Thoracic aorta (tissue), 2 donors: ENCODE results near the gene JAK3. TPM values are rescaled to one million over a fixed set of nuclear protein-coding genes. Genes with fewer than 3 reads are reported as not detected.

Experiments
- ATAC-seq: fragments of 150-250 bp; one replicate; pipeline ENCODE4 v1.8.0; 2017; ENCODE audit warnings: low read depth; ENCODE audit not compliant: insufficient number of reproducible peaks, low FRiP score
- DNase-seq: peaks from one replicate; pipeline ENCODE4 v3.0.0-alpha.2; 2020; ENCODE audit warnings: low spot score
- H3K27ac ChIP-seq, 2 donors: fragments of 200-600 bp; sonication (generic); 1 replicate in 1 of 2; 2 replicates in 1 of 2; pipeline ENCODE4 v1.5.1; 2016; ENCODE audit warnings: mild to moderate bottlenecking in 2 of 2, moderate library complexity in 2 of 2
- H3K27me3 ChIP-seq: fragments of 200-600 bp; sonication (generic); replicated peaks from 2 replicates; pipeline ENCODE4 v1.6.0; 2016; ENCODE audit warnings: mild to moderate bottlenecking; ENCODE audit not compliant: insufficient read depth
- H3K36me3 ChIP-seq: fragments of 200-600 bp; sonication (generic); one replicate; pipeline ENCODE4 v1.5.1; 2016
- H3K4me1 ChIP-seq, 2 donors: fragments of 200-600 bp; sonication (generic); 1 replicate in 1 of 2; 2 replicates in 1 of 2; pipeline versions ENCODE4 v1.5.1 to v1.6.0; 2016; ENCODE audit warnings: low read depth in 2 of 2, mild to moderate bottlenecking in 1 of 2; ENCODE audit not compliant: control insufficient read depth in 1 of 2
- H3K4me3 ChIP-seq: fragments of 200-600 bp; sonication (generic); 2 replicates; pipeline ENCODE4 v1.5.1; 2016; ENCODE audit warnings: mild to moderate bottlenecking
- H3K9me3 ChIP-seq: fragments of 200-600 bp; sonication (generic); 2 replicates; pipeline ENCODE4 v1.5.1; 2016
- total RNA-seq, 2 donors: library from RNA; depleted of rRNA; stranded (reverse); fragments of >200 nt; gene quantifications; one replicate each; pipeline versions ENCODE4 v1.1.0 to v1.2.3, GENCODE V29; 2016
- TF ChIP-seq, protein P1 (sequence below): fragments of 200-600 bp; sonication (generic); IDR thresholded peaks from one replicate; pipeline ENCODE4 v1.5.1; 2019; ENCODE audit warnings: antibody characterized with exemption

The JAK3 gene
- total RNA-seq, 2 donors from 2014 or later = 12.7 to 35.8 TPM

DNA sequence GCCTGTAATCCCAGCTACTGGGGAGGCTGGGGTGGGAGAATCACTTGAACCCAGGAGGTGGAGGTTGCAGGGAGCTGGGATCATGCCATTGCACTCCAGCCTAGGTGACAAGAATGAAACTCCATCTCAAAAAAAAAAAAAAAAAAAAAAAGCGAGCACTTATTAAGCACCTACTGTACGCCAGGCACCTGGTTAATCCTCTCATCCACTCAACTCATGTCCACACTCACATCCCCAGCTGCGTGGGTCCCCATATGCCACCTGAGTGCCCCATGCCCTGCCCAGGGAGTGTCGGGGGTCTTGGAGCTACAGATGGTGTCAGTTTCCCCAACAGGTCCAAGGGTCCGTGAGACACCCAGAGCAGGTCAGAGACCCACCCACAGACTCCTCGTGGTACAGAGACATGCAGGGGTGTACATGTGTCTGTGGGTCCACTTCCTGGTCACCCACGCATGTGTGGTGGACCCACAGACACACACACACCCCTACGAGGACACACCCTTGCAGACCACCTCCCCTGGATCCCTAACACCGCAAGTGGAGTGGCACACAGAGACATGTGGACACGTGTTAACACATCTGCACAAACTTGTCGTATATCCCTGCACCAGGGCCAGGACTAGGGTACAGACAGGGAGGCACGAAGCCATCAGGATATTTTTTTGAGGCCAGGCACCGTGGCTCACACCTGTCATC lies 30.0 kb downstream of the JAK3 start:
- TF ChIP-seq, protein P1, sequence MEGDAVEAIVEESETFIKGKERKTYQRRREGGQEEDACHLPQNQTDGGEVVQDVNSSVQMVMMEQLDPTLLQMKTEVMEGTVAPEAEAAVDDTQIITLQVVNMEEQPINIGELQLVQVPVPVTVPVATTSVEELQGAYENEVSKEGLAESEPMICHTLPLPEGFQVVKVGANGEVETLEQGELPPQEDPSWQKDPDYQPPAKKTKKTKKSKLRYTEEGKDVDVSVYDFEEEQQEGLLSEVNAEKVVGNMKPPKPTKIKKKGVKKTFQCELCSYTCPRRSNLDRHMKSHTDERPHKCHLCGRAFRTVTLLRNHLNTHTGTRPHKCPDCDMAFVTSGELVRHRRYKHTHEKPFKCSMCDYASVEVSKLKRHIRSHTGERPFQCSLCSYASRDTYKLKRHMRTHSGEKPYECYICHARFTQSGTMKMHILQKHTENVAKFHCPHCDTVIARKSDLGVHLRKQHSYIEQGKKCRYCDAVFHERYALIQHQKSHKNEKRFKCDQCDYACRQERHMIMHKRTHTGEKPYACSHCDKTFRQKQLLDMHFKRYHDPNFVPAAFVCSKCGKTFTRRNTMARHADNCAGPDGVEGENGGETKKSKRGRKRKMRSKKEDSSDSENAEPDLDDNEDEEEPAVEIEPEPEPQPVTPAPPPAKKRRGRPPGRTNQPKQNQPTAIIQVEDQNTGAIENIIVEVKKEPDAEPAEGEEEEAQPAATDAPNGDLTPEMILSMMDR = no peak
- no peaks in the 10 kb centered on the region for H3K36me3 ChIP-seq
- no peaks in the 10 kb centered on the region for H3K27me3 ChIP-seq
- no peaks in the 10 kb centered on the region for H3K9me3 ChIP-seq
- H3K27ac ChIP-seq = no peak overlapping the region
- ATAC-seq (no peak), DNase-seq (no peak)
- H3K4me1 ChIP-seq = no peaks in the 10 kb centered on the region
- H3K4me3 ChIP-seq = no peak overlapping the region

DNA sequence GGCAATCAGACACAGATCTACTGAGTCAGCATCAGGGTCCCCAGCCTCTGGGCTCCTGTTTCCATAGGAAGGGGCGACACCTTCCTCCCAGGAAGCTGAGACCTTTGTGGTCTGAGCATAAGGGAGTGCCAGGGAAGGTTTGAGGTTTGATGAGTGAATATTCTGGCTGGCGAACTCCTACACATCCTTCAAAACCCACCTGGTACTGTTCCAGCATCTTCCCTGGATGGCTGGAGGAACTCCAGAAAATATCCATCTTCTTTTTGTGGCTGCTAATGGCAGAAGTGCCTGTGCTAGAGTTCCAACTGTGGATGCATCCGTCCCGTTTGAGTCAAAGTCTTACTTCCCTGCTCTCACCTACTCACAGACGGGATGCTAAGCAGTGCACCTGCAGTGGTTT lies 35.7 kb downstream of the JAK3 start:
- no peaks in the 10 kb centered on the region for H3K27me3 ChIP-seq
- H3K9me3 ChIP-seq = no peaks in the 10 kb centered on the region
- H3K4me3 ChIP-seq = no peak overlapping the region
- no peaks in the 10 kb centered on the region for H3K4me1 ChIP-seq
- H3K27ac ChIP-seq = no peak overlapping the region
- TF ChIP-seq, protein P1 = no peak
- no peak for DNase-seq
- no peaks in the 10 kb centered on the region for H3K36me3 ChIP-seq
- no peak for ATAC-seq

- DNase-seq = no peak
- H3K4me1 ChIP-seq = no peaks in the 10 kb centered on the region
- no peaks in the 10 kb centered on the region for H3K9me3 ChIP-seq
- TF ChIP-seq, protein P1 = no peak
- no peaks in the 10 kb centered on the region for H3K36me3 ChIP-seq
- H3K27me3 ChIP-seq = no peaks in the 10 kb centered on the region
- H3K4me3 ChIP-seq = no peak overlapping the region
- H3K27ac ChIP-seq = no peak overlapping the region
- no peak for ATAC-seq
These were observed 36.1 kb downstream of the JAK3 start for GRCh38 chr19:17811681-17812080.

GRCh38 chr19:17811103-17811502 lies 36.7 kb downstream of the JAK3 start:
- H3K4me3 ChIP-seq = no peak overlapping the region
- TF ChIP-seq, protein P1 = no peak
- H3K27ac ChIP-seq = no peak overlapping the region
- H3K4me1 ChIP-seq = no peaks in the 10 kb centered on the region
- DNase-seq (no peak), ATAC-seq (no peak)
- H3K36me3 ChIP-seq = no peaks in the 10 kb centered on the region
- no peaks in the 10 kb centered on the region for H3K9me3 ChIP-seq
- no peaks in the 10 kb centered on the region for H3K27me3 ChIP-seq

DNA sequence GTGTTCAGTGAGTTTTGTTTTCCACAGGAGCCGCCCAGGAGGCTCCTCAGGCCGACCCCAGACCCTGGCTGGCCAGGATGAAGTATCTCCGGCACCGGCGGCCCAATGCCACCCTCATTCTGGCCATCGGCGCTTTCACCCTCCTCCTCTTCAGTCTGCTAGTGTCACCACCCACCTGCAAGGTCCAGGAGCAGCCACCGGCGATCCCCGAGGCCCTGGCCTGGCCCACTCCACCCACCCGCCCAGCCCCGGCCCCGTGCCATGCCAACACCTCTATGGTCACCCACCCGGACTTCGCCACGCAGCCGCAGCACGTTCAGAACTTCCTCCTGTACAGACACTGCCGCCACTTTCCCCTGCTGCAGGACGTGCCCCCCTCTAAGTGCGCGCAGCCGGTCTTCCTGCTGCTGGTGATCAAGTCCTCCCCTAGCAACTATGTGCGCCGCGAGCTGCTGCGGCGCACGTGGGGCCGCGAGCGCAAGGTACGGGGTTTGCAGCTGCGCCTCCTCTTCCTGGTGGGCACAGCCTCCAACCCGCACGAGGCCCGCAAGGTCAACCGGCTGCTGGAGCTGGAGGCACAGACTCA lies 40.0 kb downstream of the JAK3 start:
- Histone ChIP-seq H3K27ac (no peak overlapping the region), H3K9me3 (no peaks in the 10 kb centered on the region), H3K4me3 (no peak overlapping the region), H3K36me3 (no peaks in the 10 kb centered on the region), H3K4me1 (no peaks in the 10 kb centered on the region), H3K27me3 (no peaks in the 10 kb centered on the region)
- TF ChIP-seq, protein P1 = no peak
- DNase-seq (no peak), ATAC-seq (no peak)
